IMR-90 (cell line): Measurements from ENCODE around the gene ASMTL. TPM values are rescaled to one million over a fixed set of nuclear protein-coding genes. Genes with fewer than 3 reads are reported as not detected.

Experiments used
- ATAC-seq: fragments of 200-7000 bp; cut with Tn5 transposase; 2 replicates; pipeline ENCODE4 v1.9.1; 2020; ENCODE audit warnings: low read depth, mild to moderate bottlenecking, moderate library complexity
- BruUV-seq: library from RNA; stranded (reverse); fragments of 400-500 nt; replicated peaks from 2 replicates; lab custom pipeline; 2021; lab: Mats Ljungman, UMichigan
- CTCF ChIA-PET: fragments of 300-600 bp; formaldehyde crosslinking; extraction: SDS; loops from one replicate; lab custom pipeline; 2021; ENCODE audit warnings: antibody characterized with exemption; lab: Yijun Ruan, JAX
- POLR2A ChIA-PET: fragments of 300-600 bp; sonication (Branson Sonifier 250); formaldehyde crosslinking; loops from one replicate; lab custom pipeline; 2022; ENCODE audit warnings: antibody characterized with exemption; ENCODE audit not compliant: unreplicated experiment; lab: Charles Lee
- DNase-seq: peaks from one replicate; pipeline ENCODE4 v3.0.0; 2013
- H2AFZ ChIP-seq: replicated peaks from 2 replicates; pipeline ENCODE3; 2013; ENCODE audit warnings: low read length, mild to moderate bottlenecking; ENCODE audit not compliant: poor library complexity
- H2AK5ac ChIP-seq: 2 replicates; pipeline ENCODE4 v1.6.1; 2013; ENCODE audit warnings: low read depth, low read length, inconsistent platforms
- H2AK9ac ChIP-seq: replicated peaks from 2 replicates; pipeline ENCODE3; 2013; ENCODE audit warnings: mild to moderate bottlenecking, low read depth, low read length, moderate library complexity; ENCODE audit not compliant: poor library complexity
- H2BK120ac ChIP-seq: 2 replicates; pipeline ENCODE4 v1.6.1; 2013; ENCODE audit warnings: low read depth, low read length, inconsistent platforms
- H2BK15ac ChIP-seq: 3 replicates; pipeline ENCODE4 v1.6.1; 2013; ENCODE audit warnings: low read depth, low read length, inconsistent platforms
- H2BK20ac ChIP-seq: 2 replicates; pipeline ENCODE4 v1.6.1; 2013; ENCODE audit warnings: low read depth, mild to moderate bottlenecking, inconsistent platforms, low read length, moderate library complexity
- H2BK5ac ChIP-seq: 2 replicates; pipeline ENCODE4 v1.6.1; 2013; ENCODE audit warnings: mild to moderate bottlenecking, low read depth, low read length, inconsistent platforms; ENCODE audit not compliant: poor library complexity, severe bottlenecking
- H3K14ac ChIP-seq: replicated peaks from 2 replicates; pipeline ENCODE4 v1.6.1; 2013; ENCODE audit warnings: low read depth, low read length, inconsistent platforms
- H3K18ac ChIP-seq: 2 replicates; pipeline ENCODE4 v1.6.1; 2013; ENCODE audit warnings: low read depth, low read length, control low read depth
- H3K23ac ChIP-seq: 2 replicates; pipeline ENCODE4 v1.6.1; 2013; ENCODE audit warnings: low read depth, low read length, inconsistent platforms
- H3K27ac ChIP-seq: 2 replicates; pipeline ENCODE4 v1.5.1; 2013; ENCODE audit warnings: mild to moderate bottlenecking, control low read depth, low read length; ENCODE audit not compliant: insufficient read depth
- H3K27me3 ChIP-seq: 2 replicates; pipeline ENCODE4 v1.6.1; 2013; ENCODE audit warnings: low read length; ENCODE audit not compliant: control insufficient read depth, insufficient read depth
- H3K36me3 ChIP-seq: 2 replicates; pipeline ENCODE4 v1.6.1; 2013; ENCODE audit warnings: low read length, mixed read lengths; ENCODE audit not compliant: control insufficient read depth, insufficient read depth
- H3K4ac ChIP-seq: 2 replicates; pipeline ENCODE4 v1.6.1; 2013; ENCODE audit warnings: low read depth, low read length, inconsistent platforms
- H3K4me1 ChIP-seq: 2 replicates; pipeline ENCODE4 v1.6.1; 2013; ENCODE audit warnings: low read length, mixed read lengths; ENCODE audit not compliant: control insufficient read depth, insufficient read depth
- H3K4me2 ChIP-seq: 2 replicates; pipeline ENCODE4 v1.6.1; 2013; ENCODE audit warnings: low read depth, mild to moderate bottlenecking, control low read depth, low read length, moderate library complexity
- H3K4me3 ChIP-seq: 2 replicates; pipeline ENCODE4 v1.5.1; 2013; ENCODE audit warnings: low read depth, mild to moderate bottlenecking, control low read depth, low read length, moderate library complexity; ENCODE audit not compliant: insufficient read depth
- H3K56ac ChIP-seq: 2 replicates; pipeline ENCODE4 v1.6.1; 2013; ENCODE audit warnings: low read length, inconsistent platforms; ENCODE audit not compliant: insufficient read depth; ENCODE audit errors: extremely low read depth
- H3K79me1 ChIP-seq, 2 experiments: 2 replicates each; pipeline ENCODE4 v1.6.1; 2013; ENCODE audit warnings: low read length in 2 of 2, inconsistent platforms in 1 of 2, low read depth in 1 of 2
- H3K9ac ChIP-seq: 2 replicates; pipeline ENCODE4 v1.6.1; 2013; ENCODE audit warnings: low read depth, low read length, control low read depth
- H3K9me1 ChIP-seq: 2 replicates; pipeline ENCODE4 v1.6.1; 2013; ENCODE audit warnings: low read length, inconsistent platforms; ENCODE audit not compliant: insufficient read depth
- H3K9me3 ChIP-seq: 2 replicates; pipeline ENCODE4 v1.6.1; 2013; ENCODE audit warnings: low read length; ENCODE audit not compliant: control insufficient read depth, insufficient read depth
- H4K20me1 ChIP-seq: 2 replicates; pipeline ENCODE4 v1.6.1; 2013; ENCODE audit warnings: low read length, inconsistent platforms; ENCODE audit not compliant: insufficient read depth
- H4K5ac ChIP-seq: 2 replicates; pipeline ENCODE4 v1.6.1; 2013; ENCODE audit warnings: mild to moderate bottlenecking, low read depth, low read length, control low read depth
- H4K8ac ChIP-seq, 2 experiments: 2 replicates each; pipeline ENCODE4 v1.6.1; 2013; ENCODE audit warnings: low read depth in 2 of 2, low read length in 2 of 2, control low read depth in 1 of 2, inconsistent platforms in 1 of 2
- H4K91ac ChIP-seq: 2 replicates; pipeline ENCODE4 v1.6.1; 2013; ENCODE audit warnings: low read depth, low read length, inconsistent platforms; ENCODE audit not compliant: insufficient read depth
- BHLHE40 ChIP-seq: fragments of 150-350 bp; IDR thresholded peaks from 2 replicates; pipeline ENCODE4 v1.6.1; 2016; ENCODE audit warnings: mild to moderate bottlenecking, low read depth, low read length
- CEBPB ChIP-seq: IDR thresholded peaks from 2 replicates; pipeline ENCODE4 v1.6.1; 2012; ENCODE audit warnings: low read depth, low read length, improper control_type of control experiment
- CHD1 ChIP-seq: IDR thresholded peaks from 2 replicates; pipeline ENCODE4 v1.6.1; 2012; ENCODE audit warnings: low read depth, low read length, improper control_type of control experiment
- FOS ChIP-seq: fragments of 150-350 bp; IDR thresholded peaks from 2 replicates; pipeline ENCODE4 v1.6.1; 2016; ENCODE audit warnings: low read depth, low read length
- MAFK ChIP-seq: IDR thresholded peaks from 2 replicates; pipeline ENCODE4 v1.6.1; 2012; ENCODE audit warnings: low read depth, low read length, improper control_type of control experiment
- MAZ ChIP-seq: IDR thresholded peaks from 2 replicates; pipeline ENCODE4 v1.6.1; 2012; ENCODE audit warnings: low read depth, mild to moderate bottlenecking, low read length, improper control_type of control experiment, moderate library complexity, borderline replicate concordance
- MXI1 ChIP-seq: IDR thresholded peaks from 2 replicates; pipeline ENCODE4 v1.6.1; 2012; ENCODE audit warnings: low read depth, mild to moderate bottlenecking, low read length, moderate library complexity, borderline replicate concordance
- NFE2L2 ChIP-seq: fragments of 150-350 bp; IDR thresholded peaks from 2 replicates; pipeline ENCODE4 v1.6.1; 2016; ENCODE audit warnings: low read depth, mild to moderate bottlenecking, low read length
- POLR2A ChIP-seq: IDR thresholded peaks from 2 replicates; pipeline ENCODE4 v1.6.1; 2012; ENCODE audit warnings: mild to moderate bottlenecking, low read depth, low read length
- RAD21 ChIP-seq: IDR thresholded peaks from 2 replicates; pipeline ENCODE4 v1.6.1; 2012; ENCODE audit warnings: low read length, improper control_type of control experiment
- RCOR1 ChIP-seq: IDR thresholded peaks from 2 replicates; pipeline ENCODE4 v1.6.1; 2012; ENCODE audit warnings: mild to moderate bottlenecking, low read length, improper control_type of control experiment; ENCODE audit not compliant: insufficient replicate concordance
- RFX5 ChIP-seq: IDR thresholded peaks from 2 replicates; pipeline ENCODE4 v1.8.0; 2012; ENCODE audit warnings: low read depth, mild to moderate bottlenecking, low read length, moderate library complexity
- SMC3 ChIP-seq: fragments of 150-350 bp; IDR thresholded peaks from 2 replicates; pipeline ENCODE4 v1.6.1; 2016; ENCODE audit warnings: low read depth, mild to moderate bottlenecking, antibody characterized with exemption, low read length, moderate library complexity
- WGBS, 2 experiments: methylation state at CpG; one replicate each; pipeline versions ENCODE4 v1.1.5 to v1.1.7; 2013; ENCODE audit warnings: missing lambda C conversion rate in 2 of 2; ENCODE audit not compliant: insufficient read length in 1 of 2; ENCODE audit errors: extremely low coverage in 2 of 2; 5-methylcytosine and 5-hydroxymethylcytosine counted together
- dilution Hi-C: fragments of 300-500 bp; cut with HindIII; formaldehyde crosslinking; loops from one replicate; pipeline ENCODE4 v1.14.3; 2018; ENCODE audit warnings: low sequenced_read_pairs; ENCODE audit not compliant: unreplicated experiment
- in situ Hi-C: fragments of 300-500 bp; cut with MboI; formaldehyde crosslinking; loops from 3 replicates; pipeline ENCODE4 v1.14.3; 2019; ENCODE audit warnings: low sequenced_read_pairs, inconsistent platforms, mixed read lengths
- intact Hi-C: fragments of 100-400 bp; cut with micrococcal nuclease; formaldehyde crosslinking; loops from 2 replicates; pipeline ENCODE4 v1.10.0; 2022
- polyA plus RNA-seq, 3 experiments: library from polyadenylated mRNA; depleted of rRNA; stranded (reverse); fragments of >200 nt; gene quantifications; 2 replicates each; pipeline ENCODE4 v1.2.3, GENCODE V29; 2012; ENCODE audit warnings: low replicate concordance in 1 of 3
- total RNA-seq: library from RNA; depleted of rRNA; stranded (reverse); fragments of >200 nt; gene quantifications from 2 replicates; pipeline ENCODE4 v1.2.3, GENCODE V29; 2012
- TF ChIP-seq, protein P1 (sequence below): fragments of 150-350 bp; IDR thresholded peaks from 2 replicates; pipeline ENCODE4 v1.6.1; 2016; ENCODE audit warnings: low read depth, mild to moderate bottlenecking, low read length, moderate library complexity, borderline replicate concordance
- TF ChIP-seq, protein P2 (sequence below): fragments of 150-350 bp; IDR thresholded peaks from 2 replicates; pipeline ENCODE4 v1.6.1; 2017; ENCODE audit warnings: mild to moderate bottlenecking, antibody characterized with exemption, low read length, low read depth
- TF ChIP-seq, protein P3 (sequence below): conservative IDR thresholded peaks from 2 replicates; pipeline ENCODE4 v1.5.1; 2012; ENCODE audit warnings: mild to moderate bottlenecking, low read depth, low read length, improper control_type of control experiment

Gene ASMTL
- total and polyA plus RNA-seq, 2 of the 4 experiments (the other 2 are of a cell fraction): 13.4 to 33.4 TPM

GRCh38 chrX:1484638-1485019 is 31.9 kb upstream of the ASMTL start:
- Histone ChIP-seq H3K4ac (no peak overlapping the region), H3K4me1 (no peaks in the 10 kb centered on the region), H3K9me3 (peaks cover 23% of the 10 kb centered on the region; the same call in 1 of the 2 replicates), H3K27me3 (no peaks in the 10 kb centered on the region), H2BK15ac (no peak overlapping the region), H4K5ac (no peak overlapping the region), H2BK120ac (no peak overlapping the region), H4K20me1 (no peaks in the 10 kb centered on the region), H4K91ac (no peak overlapping the region), H3K14ac (no peak overlapping the region), H3K4me3 (no peak overlapping the region), H3K4me2 (no peak overlapping the region), H2BK20ac (no peak overlapping the region), H3K23ac (no peak overlapping the region), H3K36me3 (no peaks in the 10 kb centered on the region), H3K79me1 (no peaks in the 10 kb centered on the region), H3K27ac (no peak overlapping the region), H3K18ac (no peak overlapping the region), H2AFZ (no peak overlapping the region), H4K8ac (no peak overlapping the region), H3K56ac (no peak overlapping the region), H2AK5ac (no peak overlapping the region), H3K9me1 (no peaks in the 10 kb centered on the region), H2BK5ac (no peak overlapping the region), H3K9ac (no peak overlapping the region), H2AK9ac (no peak overlapping the region)
- WGBS, 2 experiments: no CpG with 5 or more reads among the region's 5 CpGs
- TF ChIP-seq RCOR1: no peak
- no peak for TF ChIP-seq MAZ
- no peak for TF ChIP-seq CHD1
- no peak for TF ChIP-seq MAFK
- TF ChIP-seq FOS: no peak
- no peak for TF ChIP-seq MXI1
- no peak for TF ChIP-seq POLR2A
- TF ChIP-seq RAD21: no peak
- TF ChIP-seq, protein P1, sequence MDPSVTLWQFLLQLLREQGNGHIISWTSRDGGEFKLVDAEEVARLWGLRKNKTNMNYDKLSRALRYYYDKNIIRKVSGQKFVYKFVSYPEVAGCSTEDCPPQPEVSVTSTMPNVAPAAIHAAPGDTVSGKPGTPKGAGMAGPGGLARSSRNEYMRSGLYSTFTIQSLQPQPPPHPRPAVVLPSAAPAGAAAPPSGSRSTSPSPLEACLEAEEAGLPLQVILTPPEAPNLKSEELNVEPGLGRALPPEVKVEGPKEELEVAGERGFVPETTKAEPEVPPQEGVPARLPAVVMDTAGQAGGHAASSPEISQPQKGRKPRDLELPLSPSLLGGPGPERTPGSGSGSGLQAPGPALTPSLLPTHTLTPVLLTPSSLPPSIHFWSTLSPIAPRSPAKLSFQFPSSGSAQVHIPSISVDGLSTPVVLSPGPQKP: no peak
- TF ChIP-seq, protein P2, sequence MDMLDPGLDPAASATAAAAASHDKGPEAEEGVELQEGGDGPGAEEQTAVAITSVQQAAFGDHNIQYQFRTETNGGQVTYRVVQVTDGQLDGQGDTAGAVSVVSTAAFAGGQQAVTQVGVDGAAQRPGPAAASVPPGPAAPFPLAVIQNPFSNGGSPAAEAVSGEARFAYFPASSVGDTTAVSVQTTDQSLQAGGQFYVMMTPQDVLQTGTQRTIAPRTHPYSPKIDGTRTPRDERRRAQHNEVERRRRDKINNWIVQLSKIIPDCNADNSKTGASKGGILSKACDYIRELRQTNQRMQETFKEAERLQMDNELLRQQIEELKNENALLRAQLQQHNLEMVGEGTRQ: no peak
- TF ChIP-seq, protein P3, sequence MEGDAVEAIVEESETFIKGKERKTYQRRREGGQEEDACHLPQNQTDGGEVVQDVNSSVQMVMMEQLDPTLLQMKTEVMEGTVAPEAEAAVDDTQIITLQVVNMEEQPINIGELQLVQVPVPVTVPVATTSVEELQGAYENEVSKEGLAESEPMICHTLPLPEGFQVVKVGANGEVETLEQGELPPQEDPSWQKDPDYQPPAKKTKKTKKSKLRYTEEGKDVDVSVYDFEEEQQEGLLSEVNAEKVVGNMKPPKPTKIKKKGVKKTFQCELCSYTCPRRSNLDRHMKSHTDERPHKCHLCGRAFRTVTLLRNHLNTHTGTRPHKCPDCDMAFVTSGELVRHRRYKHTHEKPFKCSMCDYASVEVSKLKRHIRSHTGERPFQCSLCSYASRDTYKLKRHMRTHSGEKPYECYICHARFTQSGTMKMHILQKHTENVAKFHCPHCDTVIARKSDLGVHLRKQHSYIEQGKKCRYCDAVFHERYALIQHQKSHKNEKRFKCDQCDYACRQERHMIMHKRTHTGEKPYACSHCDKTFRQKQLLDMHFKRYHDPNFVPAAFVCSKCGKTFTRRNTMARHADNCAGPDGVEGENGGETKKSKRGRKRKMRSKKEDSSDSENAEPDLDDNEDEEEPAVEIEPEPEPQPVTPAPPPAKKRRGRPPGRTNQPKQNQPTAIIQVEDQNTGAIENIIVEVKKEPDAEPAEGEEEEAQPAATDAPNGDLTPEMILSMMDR: no peak
- no peak for TF ChIP-seq BHLHE40
- TF ChIP-seq CEBPB: no peak
- no peak for TF ChIP-seq RFX5
- no peak for TF ChIP-seq NFE2L2
- TF ChIP-seq SMC3: no peak
- no TSS peak for BruUV-seq
- ChIA-PET CTCF (no interaction called here), POLR2A (no interaction called here)
- DNase-seq (no peak), ATAC-seq (no peak)
- dilution Hi-C loops: no loop called here
- in situ Hi-C loops: no loop called here
- intact Hi-C loops: no loop called here
